ENCODE data around the gene PTPN1. TPM values are rescaled to one million over a fixed set of nuclear protein-coding genes. Genes with fewer than 3 reads are reported as not detected.

PTPN1 gene
- total and polyA plus RNA-seq, 4 donors: 51.4 to 80.4 (median 64.7) TPM

- ATAC-seq (ENCODE audit: insufficient read depth, low FRiP score): no peak
- Histone ChIP-seq H3K4me1 (ENCODE audit: control insufficient read depth in 5 of 5, insufficient read depth in 5 of 5, low read length in 5 of 5) (peaks cover 0 to 3% (median 0%) of the 10 kb centered on the region in 5 donors), H3K27ac (ENCODE audit: low read depth in 1 of 2, low read length in 1 of 2) (no peak overlapping the region), H3K4me3 (no peak overlapping the region), H3K9me3 (ENCODE audit: control insufficient read depth in 4 of 4, insufficient read depth in 3 of 4, low read length in 3 of 4) (no peaks in the 10 kb centered on the region), H3K9ac (ENCODE audit: insufficient read depth in 1 of 2, low read length in 2 of 2) (no peak overlapping the region), H3K36me3 (ENCODE audit: control insufficient read depth in 4 of 4, insufficient read depth in 4 of 4, low read length in 4 of 4) (peaks cover 0 to 4% (median 0%) of the 10 kb centered on the region in 4 donors), H3K27me3 (ENCODE audit: control insufficient read depth in 3 of 3, insufficient read depth in 3 of 3, low read length in 2 of 3) (no peaks in the 10 kb centered on the region)
- WGBS, 2 donors: 80 to 82% methylated on average over 4 of the region's 4 CpGs
- no peak for TF ChIP-seq CTCF (IDR thresholded peaks at IDR 0.05; ENCODE audit: control extremely low read depth, extremely low read depth)
- no peak for DNase-seq
Measured at GRCh38 chr20:50610212-50610718, 100.1 kb downstream of the PTPN1 start.

GRCh38 chr20:50611128-50611810 is 101.1 kb downstream of the PTPN1 start:
- Histone ChIP-seq H3K36me3 (ENCODE audit: control insufficient read depth in 4 of 4, insufficient read depth in 4 of 4, low read length in 4 of 4) (peaks cover 0 to 4% (median 0%) of the 10 kb centered on the region in 4 donors), H3K27me3 (ENCODE audit: control insufficient read depth in 3 of 3, insufficient read depth in 3 of 3, low read length in 2 of 3) (no peaks in the 10 kb centered on the region), H3K4me3 (no peak overlapping the region), H3K9me3 (ENCODE audit: control insufficient read depth in 4 of 4, insufficient read depth in 3 of 4, low read length in 3 of 4) (no peaks in the 10 kb centered on the region), H3K4me1 (ENCODE audit: control insufficient read depth in 5 of 5, insufficient read depth in 5 of 5, low read length in 5 of 5) (peaks cover 0 to 3% (median 0%) of the 10 kb centered on the region in 5 donors), H3K27ac (ENCODE audit: low read depth in 1 of 2, low read length in 1 of 2) (no peak overlapping the region), H3K9ac (ENCODE audit: insufficient read depth in 1 of 2, low read length in 2 of 2) (no peak overlapping the region)
- WGBS, 2 donors: 83% methylated on average over 15 of the region's 15 CpGs
- DNase-seq (no peak), ATAC-seq (ENCODE audit: insufficient read depth, low FRiP score) (no peak)
- TF ChIP-seq CTCF (IDR thresholded peaks at IDR 0.05; ENCODE audit: control extremely low read depth, extremely low read depth): no peak

DNA sequence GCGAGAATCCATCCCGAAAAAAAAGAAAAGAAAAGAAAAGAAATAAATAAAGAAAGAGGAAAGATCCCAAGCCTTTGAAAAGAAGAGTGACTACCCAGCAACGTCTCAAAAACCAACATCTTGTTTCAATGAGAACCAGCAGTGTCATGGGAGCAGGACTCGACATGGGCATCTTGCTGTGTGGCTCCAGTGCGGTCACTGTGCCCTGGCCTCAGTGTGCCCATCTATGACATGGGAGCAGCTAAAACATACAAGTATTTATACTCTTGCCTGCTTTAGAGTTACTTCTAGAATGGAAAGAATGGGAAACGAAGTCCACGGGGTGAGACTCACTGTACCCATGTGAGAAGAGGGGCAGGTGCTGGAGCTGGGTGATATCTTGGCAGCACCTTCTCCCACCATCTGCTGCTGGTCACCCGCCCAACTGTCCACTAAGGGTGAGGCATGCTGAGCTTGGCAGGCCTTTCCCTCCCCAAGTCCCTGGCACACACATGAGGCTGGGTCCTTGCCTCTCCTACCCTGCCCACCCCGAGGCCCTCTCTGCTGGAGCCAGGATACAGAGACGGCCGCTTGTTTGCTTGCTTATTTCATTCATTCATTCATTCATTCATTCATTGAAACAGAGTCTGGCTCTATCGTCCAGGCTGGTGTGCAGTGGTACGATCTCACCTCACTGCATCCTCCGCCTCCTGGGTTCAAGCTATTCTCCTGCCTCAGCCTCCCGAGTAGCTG is 103.4 kb downstream of the PTPN1 start:
- H3K27ac ChIP-seq (ENCODE audit: low read depth in 1 of 2, low read length in 1 of 2): no peak overlapping the region
- H3K36me3 ChIP-seq (ENCODE audit: control insufficient read depth in 4 of 4, insufficient read depth in 4 of 4, low read length in 4 of 4): no peaks in the 10 kb centered on the region
- no peak overlapping the region for H3K4me3 ChIP-seq
- WGBS, 2 donors: 96% methylated on average over 15 of the region's 15 CpGs
- ATAC-seq (ENCODE audit: insufficient read depth, low FRiP score): no peak
- H3K9ac ChIP-seq (ENCODE audit: insufficient read depth in 1 of 2, low read length in 2 of 2): no peak overlapping the region
- peaks cover 0 to 3% (median 0%) of the 10 kb centered on the region in 5 donors for H3K4me1 ChIP-seq (ENCODE audit: control insufficient read depth in 5 of 5, insufficient read depth in 5 of 5, low read length in 5 of 5)
- H3K9me3 ChIP-seq (ENCODE audit: control insufficient read depth in 4 of 4, insufficient read depth in 3 of 4, low read length in 3 of 4): no peaks in the 10 kb centered on the region
- H3K27me3 ChIP-seq (ENCODE audit: control insufficient read depth in 3 of 3, insufficient read depth in 3 of 3, low read length in 2 of 3): no peaks in the 10 kb centered on the region
- DNase-seq: no peak
- TF ChIP-seq CTCF (IDR thresholded peaks at IDR 0.05; ENCODE audit: control extremely low read depth, extremely low read depth): no peak

Data from lung (tissue), 12 donors.